Tibial nerve (tissue), 4 donors: ENCODE data around the gene FUCA2.

ENCODE experiments used
- CTCF ChIP-seq, 5 experiments: fragments of 200-600 bp in 3 of 5; fragments of 450-650 bp in 2 of 5; sonication (generic) in 3 of 5; IDR thresholded peaks; one replicate each; pipeline ENCODE4 v1.5.1; 2016 to 2019; ENCODE audit warnings: antibody characterized with exemption in 5 of 5, mild to moderate bottlenecking in 3 of 5, moderate library complexity in 2 of 5
- EP300 ChIP-seq, 2 donors: sonication (generic); formaldehyde crosslinking; IDR thresholded peaks; one replicate each; pipeline ENCODE4 v1.6.1; 2017; ENCODE audit warnings: antibody characterized with exemption in 2 of 2, mild to moderate bottlenecking in 1 of 2
- POLR2A ChIP-seq, 2 donors: fragments of 450-650 bp; IDR thresholded peaks; one replicate each; pipeline ENCODE4 v1.6.1; 2017; ENCODE audit warnings: antibody characterized with exemption in 2 of 2, mild to moderate bottlenecking in 2 of 2, moderate library complexity in 2 of 2

- TF ChIP-seq CTCF (IDR thresholded peaks at IDR 0.05) (no peak), POLR2A (IDR thresholded peaks at IDR 0.05) (no peak), EP300 (IDR thresholded peaks at IDR 0.05) (no peak)
Measured at GRCh38 chr6:143539734-143540133, 28.2 kb upstream of the FUCA2 start.
